Mesodermal cell (in vitro differentiated cells): Measurements from ENCODE around the gene BDH1.
"Not testable (repeated sequence)": the region's sequence is repeated elsewhere in the genome, so short reads cannot be mapped to it uniquely, and the experiment has no call there.

Experiments used
- H3K27ac ChIP-seq: 2 replicates; pipeline ENCODE4 v1.7.0; 2013; ENCODE audit warnings: mild to moderate bottlenecking, low read depth, low read length, moderate library complexity; ENCODE audit not compliant: severe bottlenecking
- H3K36me3 ChIP-seq: 2 replicates; pipeline ENCODE4 v1.7.1; 2013; ENCODE audit warnings: mild to moderate bottlenecking, low read length, moderate library complexity; ENCODE audit not compliant: control insufficient read depth, insufficient read depth
- H3K4me1 ChIP-seq: one replicate; pipeline ENCODE4 v1.7.1; 2013; ENCODE audit warnings: mild to moderate bottlenecking, low read length; ENCODE audit not compliant: insufficient read depth, control insufficient read depth, poor library complexity, severe bottlenecking
- H3K4me3 ChIP-seq: 2 replicates; pipeline ENCODE4 v1.7.0; 2013; ENCODE audit warnings: low read length, control low read depth, mild to moderate bottlenecking; ENCODE audit not compliant: insufficient read depth, poor library complexity, severe bottlenecking; ENCODE audit errors: extremely low read depth
- H3K9me3 ChIP-seq: 2 replicates; pipeline ENCODE4 v1.7.1; 2013; ENCODE audit warnings: mild to moderate bottlenecking, low read length, moderate library complexity; ENCODE audit not compliant: control insufficient read depth
- WGBS, 2 experiments: methylation state at CpG; one replicate each; pipeline ENCODE4 v1.1.5; 2013; ENCODE audit warnings: missing lambda C conversion rate in 2 of 2; ENCODE audit not compliant: insufficient coverage in 2 of 2; 5-methylcytosine and 5-hydroxymethylcytosine counted together

The BDH1 gene

GRCh38 chr3:197577366-197578074 is 21.8 kb upstream of the BDH1 start:
- Histone ChIP-seq H3K36me3 (no peaks in the 10 kb centered on the region), H3K4me1 (no peaks in the 10 kb centered on the region), H3K9me3 (peaks cover 5% of the 10 kb centered on the region), H3K4me3 (no peak overlapping the region), H3K27ac (no peak overlapping the region)
- WGBS, 2 experiments = 88 to 93% methylated on average over 7 to 13 of the region's 13 CpGs

GRCh38 chr3:197576838-197577237 is 21.1 kb upstream of the BDH1 start:
- 70% methylated on average over 2 of the region's 8 CpGs; no CpG with 5 or more reads in 1 of the 2 experiments for WGBS, 2 experiments
- no peak overlapping the region for H3K27ac ChIP-seq
- no peaks in the 10 kb centered on the region for H3K36me3 ChIP-seq
- H3K9me3 ChIP-seq = peaks cover 5% of the 10 kb centered on the region
- no peak overlapping the region for H3K4me3 ChIP-seq
- no peaks in the 10 kb centered on the region for H3K4me1 ChIP-seq

DNA sequence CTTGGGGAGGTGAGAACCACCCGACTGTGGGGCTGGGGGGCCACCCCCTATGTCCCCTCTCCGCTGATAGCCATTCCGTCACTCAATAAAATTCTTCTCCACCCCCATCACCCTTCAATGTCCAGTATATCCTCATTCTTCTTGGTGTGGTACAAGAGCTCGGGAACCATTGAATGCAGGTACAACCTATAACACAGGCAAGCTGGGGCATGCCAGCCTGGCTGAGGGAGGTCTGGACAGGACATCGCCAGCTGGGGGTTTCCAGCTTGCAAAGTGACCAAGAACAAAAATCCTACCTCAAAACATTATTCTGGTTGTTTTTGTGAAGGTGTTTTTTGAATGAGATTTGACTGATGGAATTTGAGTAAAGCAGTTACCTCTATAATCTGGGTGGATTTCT is 19.6 kb upstream of the BDH1 start:
- Histone ChIP-seq H3K9me3 (peaks cover 5% of the 10 kb centered on the region), H3K4me1 (no peaks in the 10 kb centered on the region), H3K4me3 (no peak overlapping the region), H3K27ac (no peak overlapping the region), H3K36me3 (no peaks in the 10 kb centered on the region)
- 77 to 90% methylated on average over 2 of the region's 5 CpGs for WGBS, 2 experiments

- H3K4me3 ChIP-seq, H3K27ac ChIP-seq, H3K36me3 ChIP-seq, H3K9me3 ChIP-seq, H3K4me1 ChIP-seq: not testable (repeated sequence)
- 32 to 45% methylated on average over 1 to 2 of the region's 4 CpGs for WGBS, 2 experiments
Observed at GRCh38 chr3:197574396-197574991, 18.7 kb upstream of the BDH1 start.

DNA sequence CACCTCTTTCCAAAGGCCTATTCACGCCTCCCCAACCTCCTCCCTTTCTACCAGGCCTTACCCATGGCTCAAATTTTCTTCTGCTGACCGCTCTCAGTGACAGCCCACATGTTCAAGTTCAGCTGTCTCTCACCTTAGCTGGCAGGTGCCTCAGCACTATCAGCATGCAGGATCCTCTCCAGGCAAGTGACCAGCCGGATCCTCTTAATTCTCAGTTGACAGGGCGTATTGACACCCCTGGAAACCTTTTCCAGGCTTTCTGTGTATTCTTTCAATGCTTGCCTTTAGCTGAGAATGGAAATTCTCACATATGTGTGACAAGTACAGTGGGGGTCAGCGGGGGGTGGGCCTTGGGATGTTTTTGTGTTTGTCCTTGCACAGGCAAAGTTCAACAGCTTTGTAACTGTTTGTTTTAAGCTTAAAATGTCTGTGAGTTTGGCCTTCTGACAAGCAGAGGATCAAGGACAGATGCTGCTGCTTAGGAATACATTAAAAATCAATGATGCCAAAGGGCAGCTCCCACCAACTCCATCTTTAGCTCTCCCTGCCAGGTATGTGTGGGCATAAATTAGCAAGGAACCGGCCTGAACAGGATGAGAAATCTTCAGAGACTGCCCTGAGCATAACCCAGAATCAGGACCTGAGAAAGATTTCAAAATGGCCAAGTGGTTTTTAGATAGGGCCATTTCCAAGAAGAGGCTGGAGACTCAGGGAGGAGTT is 17.4 kb upstream of the BDH1 start:
- Histone ChIP-seq H3K4me1 (no peaks in the 10 kb centered on the region), H3K9me3 (no peaks in the 10 kb centered on the region), H3K36me3 (no peaks in the 10 kb centered on the region), H3K27ac (no peak overlapping the region), H3K4me3 (no peak overlapping the region)
- 80 to 89% methylated on average over 5 to 6 of the region's 6 CpGs for WGBS, 2 experiments

DNA sequence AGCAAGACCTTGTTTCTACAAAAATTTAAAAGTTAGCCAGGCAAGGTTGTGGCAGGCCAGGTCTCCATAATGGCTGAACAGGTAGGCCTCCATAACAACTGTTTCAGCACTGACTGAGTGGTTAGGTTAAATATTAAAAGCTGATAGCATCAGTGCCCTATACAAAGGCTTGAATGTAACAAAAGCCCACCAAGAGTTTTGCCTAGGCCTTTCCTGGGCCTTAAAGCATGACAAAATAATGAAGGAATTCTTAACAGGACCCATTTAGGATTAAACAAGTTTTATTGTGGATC is 16.1 kb upstream of the BDH1 start:
- H3K4me3 ChIP-seq, H3K27ac ChIP-seq: not testable (repeated sequence)

GRCh38 chr3:197571074-197571879 is 15.5 kb upstream of the BDH1 start:
- not testable (repeated sequence) for H3K27ac ChIP-seq, H3K36me3 ChIP-seq, H3K9me3 ChIP-seq, H3K4me3 ChIP-seq, H3K4me1 ChIP-seq
- WGBS, 2 experiments = 88 to 94% methylated on average over 2 to 4 of the region's 4 CpGs

More for the DNA sequence above, 16.1 kb upstream of the BDH1 start:
- not testable (repeated sequence) for H3K9me3 ChIP-seq, H3K4me1 ChIP-seq, H3K36me3 ChIP-seq

DNA sequence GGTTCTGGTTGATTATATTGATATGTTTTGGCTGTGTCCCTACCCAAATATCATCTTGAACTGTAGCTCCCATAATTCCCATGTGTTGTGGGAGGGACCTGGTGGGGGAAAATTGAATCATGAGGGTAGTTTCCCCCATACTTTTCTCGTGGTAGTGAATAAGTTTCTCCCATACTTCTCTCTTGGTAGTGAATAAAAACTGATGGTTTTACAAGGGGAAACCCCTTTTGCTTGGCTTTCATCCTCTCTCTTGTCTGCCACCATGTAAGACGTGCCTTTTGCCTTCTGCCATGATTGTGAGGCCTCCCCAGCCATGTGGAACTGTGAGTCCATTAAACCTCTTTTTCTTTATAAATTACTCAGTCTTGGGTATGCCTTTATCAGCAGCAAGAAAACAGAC is 13.7 kb upstream of the BDH1 start:
- H3K9me3 ChIP-seq = peaks cover 11% of the 10 kb centered on the region
- not testable (repeated sequence) for H3K27ac ChIP-seq, H3K4me3 ChIP-seq, H3K36me3 ChIP-seq, H3K4me1 ChIP-seq
- 70 to 100% methylated on average over 1 of the region's 2 CpGs for WGBS, 2 experiments

DNA sequence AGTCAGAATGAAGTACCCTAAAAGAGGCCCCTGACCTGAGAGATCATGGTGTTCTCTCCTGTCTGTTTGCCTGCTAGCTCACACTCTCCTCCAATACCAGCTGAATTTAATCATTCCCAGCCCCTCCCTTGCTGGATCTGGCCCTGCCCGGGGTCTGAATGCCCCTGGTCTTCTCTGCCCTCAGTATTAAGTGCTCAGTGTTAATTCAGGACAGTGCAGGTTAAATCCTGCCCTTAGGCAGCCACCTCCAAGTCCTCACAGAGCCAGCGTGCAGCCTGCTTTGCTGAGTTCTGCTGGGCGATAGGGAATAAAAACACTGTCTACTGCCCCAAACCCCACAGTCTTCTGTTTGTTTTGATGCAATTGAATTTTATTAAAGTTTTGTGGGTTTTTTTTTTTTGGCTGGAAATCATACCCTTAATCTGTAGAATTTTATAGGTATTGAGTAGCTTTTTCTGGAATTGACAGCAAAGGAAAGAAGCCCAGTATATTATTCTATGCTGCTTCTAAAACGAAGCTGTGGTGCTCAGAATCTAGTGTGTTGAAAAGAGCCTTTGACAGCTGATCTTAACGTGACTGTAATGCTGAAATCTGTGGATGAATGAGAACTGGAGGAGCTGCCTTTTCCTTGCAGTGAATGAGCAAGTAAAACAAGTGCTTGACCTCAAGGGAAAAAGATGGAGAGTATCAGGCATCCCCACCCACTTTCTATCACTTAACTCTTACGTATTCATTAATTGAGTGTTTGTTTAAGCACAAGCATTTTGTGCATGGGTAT is 12.3 kb upstream of the BDH1 start:
- Histone ChIP-seq H3K4me3 (no peak overlapping the region), H3K27ac (no peak overlapping the region), H3K4me1 (no peaks in the 10 kb centered on the region), H3K9me3 (peaks cover 16% of the 10 kb centered on the region), H3K36me3 (no peaks in the 10 kb centered on the region)
- 54 to 63% methylated on average over 3 of the region's 6 CpGs for WGBS, 2 experiments

DNA sequence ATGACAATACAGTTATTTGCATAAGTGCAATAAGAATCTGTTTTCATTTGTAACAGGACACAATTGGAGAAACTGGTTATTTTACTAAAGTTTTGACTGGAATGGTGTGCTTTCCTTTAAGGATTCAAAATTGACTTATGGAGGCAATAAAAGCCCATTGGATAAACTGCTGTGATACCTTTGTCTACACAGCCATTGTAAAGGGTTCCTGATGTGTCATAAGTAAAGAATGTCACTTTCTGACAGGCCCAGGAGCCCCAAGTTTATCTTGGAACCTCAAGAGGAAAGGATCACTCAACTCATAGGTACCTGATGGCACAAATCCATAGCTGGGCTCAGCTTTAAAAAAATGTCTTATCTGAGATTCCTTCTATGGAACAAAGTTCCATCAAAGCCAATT is 10.4 kb upstream of the BDH1 start:
- H3K36me3 ChIP-seq, H3K4me1 ChIP-seq, H3K27ac ChIP-seq, H3K4me3 ChIP-seq: not testable (repeated sequence)
- peaks cover 29% of the 10 kb centered on the region for H3K9me3 ChIP-seq
